Measurements from ENCODE around the gene POLA1.

- TF ChIP-seq CTCF (IDR thresholded peaks at IDR 0.05; ENCODE audit: poor library complexity, severe bottlenecking) (no peak), POLR2AphosphoS5 (IDR thresholded peaks at IDR 0.05) (no peak), MXI1 (conservative IDR thresholded peaks at IDR 0.05; ENCODE audit: poor library complexity, severe bottlenecking) (no peak), EZH2 (IDR thresholded peaks at IDR 0.05; ENCODE audit: borderline replicate concordance, insufficient read depth, low read length, poor library complexity, severe bottlenecking) (no peak), SMC3 (conservative IDR thresholded peaks at IDR 0.05; ENCODE audit: poor library complexity) (no peak)
- TF ChIP-seq, protein P1, sequence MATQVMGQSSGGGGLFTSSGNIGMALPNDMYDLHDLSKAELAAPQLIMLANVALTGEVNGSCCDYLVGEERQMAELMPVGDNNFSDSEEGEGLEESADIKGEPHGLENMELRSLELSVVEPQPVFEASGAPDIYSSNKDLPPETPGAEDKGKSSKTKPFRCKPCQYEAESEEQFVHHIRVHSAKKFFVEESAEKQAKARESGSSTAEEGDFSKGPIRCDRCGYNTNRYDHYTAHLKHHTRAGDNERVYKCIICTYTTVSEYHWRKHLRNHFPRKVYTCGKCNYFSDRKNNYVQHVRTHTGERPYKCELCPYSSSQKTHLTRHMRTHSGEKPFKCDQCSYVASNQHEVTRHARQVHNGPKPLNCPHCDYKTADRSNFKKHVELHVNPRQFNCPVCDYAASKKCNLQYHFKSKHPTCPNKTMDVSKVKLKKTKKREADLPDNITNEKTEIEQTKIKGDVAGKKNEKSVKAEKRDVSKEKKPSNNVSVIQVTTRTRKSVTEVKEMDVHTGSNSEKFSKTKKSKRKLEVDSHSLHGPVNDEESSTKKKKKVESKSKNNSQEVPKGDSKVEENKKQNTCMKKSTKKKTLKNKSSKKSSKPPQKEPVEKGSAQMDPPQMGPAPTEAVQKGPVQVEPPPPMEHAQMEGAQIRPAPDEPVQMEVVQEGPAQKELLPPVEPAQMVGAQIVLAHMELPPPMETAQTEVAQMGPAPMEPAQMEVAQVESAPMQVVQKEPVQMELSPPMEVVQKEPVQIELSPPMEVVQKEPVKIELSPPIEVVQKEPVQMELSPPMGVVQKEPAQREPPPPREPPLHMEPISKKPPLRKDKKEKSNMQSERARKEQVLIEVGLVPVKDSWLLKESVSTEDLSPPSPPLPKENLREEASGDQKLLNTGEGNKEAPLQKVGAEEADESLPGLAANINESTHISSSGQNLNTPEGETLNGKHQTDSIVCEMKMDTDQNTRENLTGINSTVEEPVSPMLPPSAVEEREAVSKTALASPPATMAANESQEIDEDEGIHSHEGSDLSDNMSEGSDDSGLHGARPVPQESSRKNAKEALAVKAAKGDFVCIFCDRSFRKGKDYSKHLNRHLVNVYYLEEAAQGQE (IDR thresholded peaks at IDR 0.05; ENCODE audit: borderline replicate concordance): no peak
Observed at GRCh38 chrX:24870143-24870542, 176.4 kb downstream of the POLA1 start.
